PFSK-1 (cell line): ENCODE results near the gene HPS5.

ENCODE experiments used
- POLR2AphosphoS5 ChIP-seq: IDR thresholded peaks from 2 replicates; pipeline ENCODE4 v1.6.1; 2012; ENCODE audit warnings: low read depth, mild to moderate bottlenecking, control low read depth, low read length, moderate library complexity
- TAF1 ChIP-seq: IDR thresholded peaks from 2 replicates; pipeline ENCODE4 v1.6.1; 2012; ENCODE audit warnings: low read length, control low read depth, borderline replicate concordance; ENCODE audit not compliant: insufficient read depth

- TF ChIP-seq TAF1 (no peak), POLR2AphosphoS5 (no peak)
Observed at GRCh38 chr11:18368221-18368620, 46.3 kb upstream of the HPS5 start.
